IMR-90 (cell line): ENCODE results near the gene EPHA2. TPM values are rescaled to one million over a fixed set of nuclear protein-coding genes. Genes with fewer than 3 reads are reported as not detected.

Experiments
- ATAC-seq: fragments of 200-7000 bp; cut with Tn5 transposase; 2 replicates; pipeline ENCODE4 v1.9.1; 2020; ENCODE audit warnings: low read depth, mild to moderate bottlenecking, moderate library complexity
- BruUV-seq: library from RNA; stranded (reverse); fragments of 400-500 nt; replicated peaks from 2 replicates; lab custom pipeline; 2021; lab: Mats Ljungman, UMichigan
- CTCF ChIA-PET: fragments of 300-600 bp; formaldehyde crosslinking; extraction: SDS; loops from one replicate; lab custom pipeline; 2021; ENCODE audit warnings: antibody characterized with exemption; lab: Yijun Ruan, JAX
- POLR2A ChIA-PET: fragments of 300-600 bp; sonication (Branson Sonifier 250); formaldehyde crosslinking; loops from one replicate; lab custom pipeline; 2022; ENCODE audit warnings: antibody characterized with exemption; ENCODE audit not compliant: unreplicated experiment; lab: Charles Lee
- DNase-seq: peaks from one replicate; pipeline ENCODE4 v3.0.0; 2013
- H2AFZ ChIP-seq: replicated peaks from 2 replicates; pipeline ENCODE3; 2013; ENCODE audit warnings: low read length, mild to moderate bottlenecking; ENCODE audit not compliant: poor library complexity
- H2AK5ac ChIP-seq: 2 replicates; pipeline ENCODE4 v1.6.1; 2013; ENCODE audit warnings: low read depth, low read length, inconsistent platforms
- H2AK9ac ChIP-seq: replicated peaks from 2 replicates; pipeline ENCODE3; 2013; ENCODE audit warnings: mild to moderate bottlenecking, low read depth, low read length, moderate library complexity; ENCODE audit not compliant: poor library complexity
- H2BK120ac ChIP-seq: 2 replicates; pipeline ENCODE4 v1.6.1; 2013; ENCODE audit warnings: low read depth, low read length, inconsistent platforms
- H2BK15ac ChIP-seq: 3 replicates; pipeline ENCODE4 v1.6.1; 2013; ENCODE audit warnings: low read depth, low read length, inconsistent platforms
- H2BK20ac ChIP-seq: 2 replicates; pipeline ENCODE4 v1.6.1; 2013; ENCODE audit warnings: low read depth, mild to moderate bottlenecking, inconsistent platforms, low read length, moderate library complexity
- H2BK5ac ChIP-seq: 2 replicates; pipeline ENCODE4 v1.6.1; 2013; ENCODE audit warnings: mild to moderate bottlenecking, low read depth, low read length, inconsistent platforms; ENCODE audit not compliant: poor library complexity, severe bottlenecking
- H3K14ac ChIP-seq: replicated peaks from 2 replicates; pipeline ENCODE4 v1.6.1; 2013; ENCODE audit warnings: low read depth, low read length, inconsistent platforms
- H3K18ac ChIP-seq: 2 replicates; pipeline ENCODE4 v1.6.1; 2013; ENCODE audit warnings: low read depth, low read length, control low read depth
- H3K23ac ChIP-seq: 2 replicates; pipeline ENCODE4 v1.6.1; 2013; ENCODE audit warnings: low read depth, low read length, inconsistent platforms
- H3K27ac ChIP-seq: 2 replicates; pipeline ENCODE4 v1.5.1; 2013; ENCODE audit warnings: mild to moderate bottlenecking, control low read depth, low read length; ENCODE audit not compliant: insufficient read depth
- H3K27me3 ChIP-seq: 2 replicates; pipeline ENCODE4 v1.6.1; 2013; ENCODE audit warnings: low read length; ENCODE audit not compliant: control insufficient read depth, insufficient read depth
- H3K36me3 ChIP-seq: 2 replicates; pipeline ENCODE4 v1.6.1; 2013; ENCODE audit warnings: low read length, mixed read lengths; ENCODE audit not compliant: control insufficient read depth, insufficient read depth
- H3K4ac ChIP-seq: 2 replicates; pipeline ENCODE4 v1.6.1; 2013; ENCODE audit warnings: low read depth, low read length, inconsistent platforms
- H3K4me1 ChIP-seq: 2 replicates; pipeline ENCODE4 v1.6.1; 2013; ENCODE audit warnings: low read length, mixed read lengths; ENCODE audit not compliant: control insufficient read depth, insufficient read depth
- H3K4me2 ChIP-seq: 2 replicates; pipeline ENCODE4 v1.6.1; 2013; ENCODE audit warnings: low read depth, mild to moderate bottlenecking, control low read depth, low read length, moderate library complexity
- H3K4me3 ChIP-seq: 2 replicates; pipeline ENCODE4 v1.5.1; 2013; ENCODE audit warnings: low read depth, mild to moderate bottlenecking, control low read depth, low read length, moderate library complexity; ENCODE audit not compliant: insufficient read depth
- H3K56ac ChIP-seq: 2 replicates; pipeline ENCODE4 v1.6.1; 2013; ENCODE audit warnings: low read length, inconsistent platforms; ENCODE audit not compliant: insufficient read depth; ENCODE audit errors: extremely low read depth
- H3K79me1 ChIP-seq, 2 experiments: 2 replicates each; pipeline ENCODE4 v1.6.1; 2013; ENCODE audit warnings: low read length in 2 of 2, inconsistent platforms in 1 of 2, low read depth in 1 of 2
- H3K9ac ChIP-seq: 2 replicates; pipeline ENCODE4 v1.6.1; 2013; ENCODE audit warnings: low read depth, low read length, control low read depth
- H3K9me1 ChIP-seq: 2 replicates; pipeline ENCODE4 v1.6.1; 2013; ENCODE audit warnings: low read length, inconsistent platforms; ENCODE audit not compliant: insufficient read depth
- H3K9me3 ChIP-seq: 2 replicates; pipeline ENCODE4 v1.6.1; 2013; ENCODE audit warnings: low read length; ENCODE audit not compliant: control insufficient read depth, insufficient read depth
- H4K20me1 ChIP-seq: 2 replicates; pipeline ENCODE4 v1.6.1; 2013; ENCODE audit warnings: low read length, inconsistent platforms; ENCODE audit not compliant: insufficient read depth
- H4K5ac ChIP-seq: 2 replicates; pipeline ENCODE4 v1.6.1; 2013; ENCODE audit warnings: mild to moderate bottlenecking, low read depth, low read length, control low read depth
- H4K8ac ChIP-seq, 2 experiments: 2 replicates each; pipeline ENCODE4 v1.6.1; 2013; ENCODE audit warnings: low read depth in 2 of 2, low read length in 2 of 2, control low read depth in 1 of 2, inconsistent platforms in 1 of 2
- H4K91ac ChIP-seq: 2 replicates; pipeline ENCODE4 v1.6.1; 2013; ENCODE audit warnings: low read depth, low read length, inconsistent platforms; ENCODE audit not compliant: insufficient read depth
- CTCF ChIP-seq: conservative IDR thresholded peaks from 2 replicates; pipeline ENCODE4 v1.5.1; 2012; ENCODE audit warnings: mild to moderate bottlenecking, low read depth, low read length, improper control_type of control experiment
- RAD21 ChIP-seq: IDR thresholded peaks from 2 replicates; pipeline ENCODE4 v1.6.1; 2012; ENCODE audit warnings: low read length, improper control_type of control experiment
- WGBS, 2 experiments: methylation state at CpG; one replicate each; pipeline versions ENCODE4 v1.1.5 to v1.1.7; 2013; ENCODE audit warnings: missing lambda C conversion rate in 2 of 2; ENCODE audit not compliant: insufficient read length in 1 of 2; ENCODE audit errors: extremely low coverage in 2 of 2; 5-methylcytosine and 5-hydroxymethylcytosine counted together
- dilution Hi-C: fragments of 300-500 bp; cut with HindIII; formaldehyde crosslinking; loops from one replicate; pipeline ENCODE4 v1.14.3; 2018; ENCODE audit warnings: low sequenced_read_pairs; ENCODE audit not compliant: unreplicated experiment
- in situ Hi-C: fragments of 300-500 bp; cut with MboI; formaldehyde crosslinking; loops from 3 replicates; pipeline ENCODE4 v1.14.3; 2019; ENCODE audit warnings: low sequenced_read_pairs, inconsistent platforms, mixed read lengths
- intact Hi-C: fragments of 100-400 bp; cut with micrococcal nuclease; formaldehyde crosslinking; loops from 2 replicates; pipeline ENCODE4 v1.10.0; 2022
- polyA plus RNA-seq, 3 experiments: library from polyadenylated mRNA; depleted of rRNA; stranded (reverse); fragments of >200 nt; gene quantifications; 2 replicates each; pipeline ENCODE4 v1.2.3, GENCODE V29; 2012; ENCODE audit warnings: low replicate concordance in 1 of 3
- total RNA-seq: library from RNA; depleted of rRNA; stranded (reverse); fragments of >200 nt; gene quantifications from 2 replicates; pipeline ENCODE4 v1.2.3, GENCODE V29; 2012

The EPHA2 gene
- total and polyA plus RNA-seq, 2 of the 4 experiments (the other 2 are of a cell fraction) = 24.0 to 72.6 TPM

- Histone ChIP-seq H3K18ac (no peak overlapping the region), H3K14ac (no peak overlapping the region), H2AK5ac (no peak overlapping the region), H2BK5ac (no peak overlapping the region), H3K27ac (no peak overlapping the region), H3K9ac (no peak overlapping the region), H4K20me1 (peaks cover 28% of the 10 kb centered on the region), H3K9me1 (peaks cover 13% of the 10 kb centered on the region), H3K27me3 (no peaks in the 10 kb centered on the region), H2BK120ac (no peak overlapping the region), H4K91ac (no peak overlapping the region), H3K9me3 (no peaks in the 10 kb centered on the region), H3K4me2 (no peak overlapping the region), H3K23ac (no peak overlapping the region), H2AK9ac (no peak overlapping the region), H2BK15ac (no peak overlapping the region), H2BK20ac (no peak overlapping the region), H3K79me1 (peaks cover 4 to 23% of the 10 kb centered on the region in 2 experiments), H3K56ac (no peak overlapping the region), H3K36me3 (peaks cover 16% of the 10 kb centered on the region), H3K4ac (no peak overlapping the region), H2AFZ (no peak overlapping the region), H3K4me1 (peaks cover 13% of the 10 kb centered on the region), H3K4me3 (no peak overlapping the region), H4K5ac (no peak overlapping the region), H4K8ac (no peak overlapping the region)
- in situ Hi-C loops (no loop called here), intact Hi-C loops (no loop called here), dilution Hi-C loops (no loop called here)
- ATAC-seq = no peak
- BruUV-seq = no TSS peak
- no peak for DNase-seq
- ChIA-PET POLR2A (interaction anchor here (0.6 kb wide), 1 partner anchor 7 kb away, joined by 4 read pairs; no protein-coding TSS in a partner anchor), CTCF (no interaction called here)
- TF ChIP-seq CTCF = no peak
- no peak for TF ChIP-seq RAD21
- no CpG with 5 or more reads among the region's 1 CpG for WGBS, 2 experiments
Measured at GRCh38 chr1:16120407-16120806, 35.5 kb downstream of the EPHA2 start.
